ENCODE measurements around the gene SOX5.

Gene SOX5

GRCh38 chr12:23630524-23630923 is 318.9 kb downstream of the SOX5 start:
- H2AFZ ChIP-seq (ENCODE audit: low read depth, low read length) = no peak overlapping the region
- H3K36me3 ChIP-seq (ENCODE audit: insufficient read depth, low read length) = no peaks in the 10 kb centered on the region
- no peak overlapping the region for H3K4me3 ChIP-seq (ENCODE audit: low read length)
- H3K27me3 ChIP-seq (ENCODE audit: insufficient read depth, low read length) = no peaks in the 10 kb centered on the region
- H3K9me3 ChIP-seq (ENCODE audit: low read length) = no peaks in the 10 kb centered on the region
- peaks cover 34% of the 10 kb centered on the region for H3K4me1 ChIP-seq (ENCODE audit: insufficient read depth, low read length)

GRCh38 chr12:23628806-23629205 is 320.7 kb downstream of the SOX5 start:
- Histone ChIP-seq H2AFZ (ENCODE audit: low read depth, low read length) (no peak overlapping the region), H3K9me3 (ENCODE audit: low read length) (peaks cover 4% of the 10 kb centered on the region)

GRCh38 chr12:23626791-23627190 is 322.7 kb downstream of the SOX5 start:
- Histone ChIP-seq H3K27me3 (ENCODE audit: insufficient read depth, low read length) (no peaks in the 10 kb centered on the region), H3K4me3 (ENCODE audit: low read length) (no peak overlapping the region), H2AFZ (ENCODE audit: low read depth, low read length) (no peak overlapping the region), H3K9me3 (ENCODE audit: low read length) (peaks cover 4% of the 10 kb centered on the region), H3K36me3 (ENCODE audit: insufficient read depth, low read length) (peaks cover 5% of the 10 kb centered on the region), H3K4me1 (ENCODE audit: insufficient read depth, low read length) (peaks cover 22% of the 10 kb centered on the region)

More at GRCh38 chr12:23628806-23629205, 320.7 kb downstream of the SOX5 start:
- no peaks in the 10 kb centered on the region for H3K27me3 ChIP-seq (ENCODE audit: insufficient read depth, low read length)
- H3K36me3 ChIP-seq (ENCODE audit: insufficient read depth, low read length) = peaks cover 3% of the 10 kb centered on the region
- H3K4me3 ChIP-seq (ENCODE audit: low read length) = no peak overlapping the region
- H3K4me1 ChIP-seq (ENCODE audit: insufficient read depth, low read length) = peaks cover 34% of the 10 kb centered on the region

GRCh38 chr12:23621900-23622299 is 327.6 kb downstream of the SOX5 start:
- H3K4me3 ChIP-seq (ENCODE audit: low read length) = no peak overlapping the region
- peaks cover 4% of the 10 kb centered on the region for H3K9me3 ChIP-seq (ENCODE audit: low read length)
- peaks cover 5% of the 10 kb centered on the region for H3K36me3 ChIP-seq (ENCODE audit: insufficient read depth, low read length)
- H3K4me1 ChIP-seq (ENCODE audit: insufficient read depth, low read length) = no peaks in the 10 kb centered on the region
- no peaks in the 10 kb centered on the region for H3K27me3 ChIP-seq (ENCODE audit: insufficient read depth, low read length)
- no peak overlapping the region for H2AFZ ChIP-seq (ENCODE audit: low read depth, low read length)

- H3K9me3 ChIP-seq (ENCODE audit: low read length) = peaks cover 7% of the 10 kb centered on the region
- no peaks in the 10 kb centered on the region for H3K4me1 ChIP-seq (ENCODE audit: insufficient read depth, low read length)
- H3K4me3 ChIP-seq (ENCODE audit: low read length) = no peak overlapping the region
- no peak overlapping the region for H2AFZ ChIP-seq (ENCODE audit: low read depth, low read length)
- no peaks in the 10 kb centered on the region for H3K27me3 ChIP-seq (ENCODE audit: insufficient read depth, low read length)
- H3K36me3 ChIP-seq (ENCODE audit: insufficient read depth, low read length) = peaks cover 4% of the 10 kb centered on the region
These were observed 330.8 kb downstream of the SOX5 start for GRCh38 chr12:23618718-23619117.

GRCh38 chr12:23617749-23618148 is 331.7 kb downstream of the SOX5 start:
- no peak overlapping the region for H2AFZ ChIP-seq (ENCODE audit: low read depth, low read length)
- peaks cover 7% of the 10 kb centered on the region for H3K9me3 ChIP-seq (ENCODE audit: low read length)
- no peak overlapping the region for H3K4me3 ChIP-seq (ENCODE audit: low read length)
- no peaks in the 10 kb centered on the region for H3K4me1 ChIP-seq (ENCODE audit: insufficient read depth, low read length)
- H3K27me3 ChIP-seq (ENCODE audit: insufficient read depth, low read length) = no peaks in the 10 kb centered on the region
- H3K36me3 ChIP-seq (ENCODE audit: insufficient read depth, low read length) = peaks cover 2% of the 10 kb centered on the region

GRCh38 chr12:23614280-23614679 is 335.2 kb downstream of the SOX5 start:
- H3K4me1 ChIP-seq (ENCODE audit: insufficient read depth, low read length) = no peaks in the 10 kb centered on the region
- H2AFZ ChIP-seq (ENCODE audit: low read depth, low read length) = no peak overlapping the region
- no peaks in the 10 kb centered on the region for H3K27me3 ChIP-seq (ENCODE audit: insufficient read depth, low read length)
- peaks cover 2% of the 10 kb centered on the region for H3K36me3 ChIP-seq (ENCODE audit: insufficient read depth, low read length)
- H3K4me3 ChIP-seq (ENCODE audit: low read length) = no peak overlapping the region
- H3K9me3 ChIP-seq (ENCODE audit: low read length) = peaks cover 7% of the 10 kb centered on the region

GRCh38 chr12:23611320-23611719 is 338.1 kb downstream of the SOX5 start:
- peaks cover 7% of the 10 kb centered on the region for H3K9me3 ChIP-seq (ENCODE audit: low read length)
- no peaks in the 10 kb centered on the region for H3K4me1 ChIP-seq (ENCODE audit: insufficient read depth, low read length)
- no peak overlapping the region for H3K4me3 ChIP-seq (ENCODE audit: low read length)
- H3K27me3 ChIP-seq (ENCODE audit: insufficient read depth, low read length) = no peaks in the 10 kb centered on the region
- H3K36me3 ChIP-seq (ENCODE audit: insufficient read depth, low read length) = peaks cover 2% of the 10 kb centered on the region
- no peak overlapping the region for H2AFZ ChIP-seq (ENCODE audit: low read depth, low read length)

- Histone ChIP-seq H3K4me1 (ENCODE audit: insufficient read depth, low read length) (no peaks in the 10 kb centered on the region), H3K9me3 (ENCODE audit: low read length) (peaks cover 33% of the 10 kb centered on the region), H3K27me3 (ENCODE audit: insufficient read depth, low read length) (no peaks in the 10 kb centered on the region), H2AFZ (ENCODE audit: low read depth, low read length) (no peak overlapping the region), H3K4me3 (ENCODE audit: low read length) (no peak overlapping the region), H3K36me3 (ENCODE audit: insufficient read depth, low read length) (peaks cover 22% of the 10 kb centered on the region)
These were observed 348.6 kb downstream of the SOX5 start for GRCh38 chr12:23600919-23601318.

GRCh38 chr12:23596568-23596967 is 352.9 kb downstream of the SOX5 start:
- Histone ChIP-seq H2AFZ (ENCODE audit: low read depth, low read length) (no peak overlapping the region), H3K27me3 (ENCODE audit: insufficient read depth, low read length) (no peaks in the 10 kb centered on the region), H3K36me3 (ENCODE audit: insufficient read depth, low read length) (peaks cover 2% of the 10 kb centered on the region), H3K9me3 (ENCODE audit: low read length) (peaks cover 22% of the 10 kb centered on the region), H3K4me1 (ENCODE audit: insufficient read depth, low read length) (peaks cover 5% of the 10 kb centered on the region), H3K4me3 (ENCODE audit: low read length) (no peak overlapping the region)

- Histone ChIP-seq H3K4me1 (ENCODE audit: insufficient read depth, low read length) (peaks cover 8% of the 10 kb centered on the region), H2AFZ (ENCODE audit: low read depth, low read length) (no peak overlapping the region), H3K27me3 (ENCODE audit: insufficient read depth, low read length) (no peaks in the 10 kb centered on the region), H3K36me3 (ENCODE audit: insufficient read depth, low read length) (no peaks in the 10 kb centered on the region), H3K4me3 (ENCODE audit: low read length) (no peak overlapping the region), H3K9me3 (ENCODE audit: low read length) (no peaks in the 10 kb centered on the region)
These were observed 361.5 kb downstream of the SOX5 start for GRCh38 chr12:23587833-23588559.

- no peaks in the 10 kb centered on the region for H3K9me3 ChIP-seq (ENCODE audit: low read length)
- no peak overlapping the region for H3K4me3 ChIP-seq (ENCODE audit: low read length)
- H3K36me3 ChIP-seq (ENCODE audit: insufficient read depth, low read length) = no peaks in the 10 kb centered on the region
- no peak overlapping the region for H2AFZ ChIP-seq (ENCODE audit: low read depth, low read length)
- no peaks in the 10 kb centered on the region for H3K4me1 ChIP-seq (ENCODE audit: insufficient read depth, low read length)
- H3K27me3 ChIP-seq (ENCODE audit: insufficient read depth, low read length) = no peaks in the 10 kb centered on the region
These were observed 363.7 kb downstream of the SOX5 start for GRCh38 chr12:23585782-23586163.

- Histone ChIP-seq H2AFZ (ENCODE audit: low read depth, low read length) (no peak overlapping the region), H3K9me3 (ENCODE audit: low read length) (no peaks in the 10 kb centered on the region), H3K4me3 (ENCODE audit: low read length) (no peak overlapping the region), H3K4me1 (ENCODE audit: insufficient read depth, low read length) (no peaks in the 10 kb centered on the region), H3K27me3 (ENCODE audit: insufficient read depth, low read length) (no peaks in the 10 kb centered on the region), H3K36me3 (ENCODE audit: insufficient read depth, low read length) (no peaks in the 10 kb centered on the region)
These were observed 364.2 kb downstream of the SOX5 start for GRCh38 chr12:23585156-23585781.
